Measurements from ENCODE around the gene CDC25B. TPM values are rescaled to one million over a fixed set of nuclear protein-coding genes. Genes with fewer than 3 reads are reported as not detected.

Gene CDC25B
- total and polyA plus RNA-seq, 2 of the 13 experiments (the other 11 are each of a cell fraction or from before 2014, with no cell fraction given) = 14.5 to 19.4 TPM

DNA sequence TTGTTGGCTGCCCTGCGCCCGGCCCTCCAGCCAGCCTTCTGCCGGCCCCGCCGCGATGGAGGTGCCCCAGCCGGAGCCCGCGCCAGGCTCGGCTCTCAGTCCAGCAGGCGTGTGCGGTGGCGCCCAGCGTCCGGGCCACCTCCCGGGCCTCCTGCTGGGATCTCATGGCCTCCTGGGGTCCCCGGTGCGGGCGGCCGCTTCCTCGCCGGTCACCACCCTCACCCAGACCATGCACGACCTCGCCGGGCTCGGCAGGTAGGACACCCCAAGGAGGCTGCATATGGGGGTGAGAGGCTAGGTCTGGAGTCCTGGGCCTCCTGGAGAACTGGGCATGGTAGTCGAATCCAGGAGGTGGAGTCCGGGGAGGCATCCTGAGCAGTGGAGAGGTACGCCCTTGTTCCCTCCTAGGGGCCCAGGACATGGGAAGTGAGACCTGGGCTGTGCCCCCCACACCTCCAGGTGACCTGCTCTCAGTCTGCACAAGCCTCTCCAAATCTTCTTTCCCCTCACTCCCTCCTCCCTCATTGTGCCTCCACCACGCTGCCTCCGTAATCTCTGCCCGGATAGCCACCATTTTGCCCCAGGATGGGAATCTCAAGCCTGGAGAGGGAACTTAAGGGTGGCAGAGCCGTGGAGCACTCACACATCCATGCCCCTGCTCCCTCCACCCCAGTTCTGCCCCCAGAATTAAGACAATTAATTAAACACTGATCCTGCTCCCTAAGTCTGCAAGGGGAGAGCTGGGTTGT lies 541 bp downstream of the CDC25B start (continued):
- no peak for TF ChIP-seq SRSF1 (optimal IDR thresholded peaks at IDR 0.05; ENCODE audit: low read depth, low read length)
- no peak for TF ChIP-seq SOX5 (CRISPR knock-in tag; IDR thresholded peaks at IDR 0.05; ENCODE audit: borderline replicate concordance)
- TF ChIP-seq GZF1 (CRISPR knock-in tag; IDR thresholded peaks at IDR 0.05) = no peak
- TF ChIP-seq ZNF513 (CRISPR knock-in tag; conservative IDR thresholded peaks at IDR 0.05) = peak; percentile 60; the same call in 1 of the 2 replicates
- TF ChIP-seq TOPORS (CRISPR knock-in tag; IDR thresholded peaks at IDR 0.05) = no peak
- TF ChIP-seq NFATC3 (CRISPR knock-in tag; IDR thresholded peaks at IDR 0.05) = no peak
- TF ChIP-seq ZNF367 (CRISPR knock-in tag; IDR thresholded peaks at IDR 0.05; ENCODE audit: borderline replicate concordance) = no peak
- no peak for TF ChIP-seq ZNF782 (CRISPR knock-in tag; IDR thresholded peaks at IDR 0.05; ENCODE audit: borderline replicate concordance)
- TF ChIP-seq ZNF841 (CRISPR knock-in tag; IDR thresholded peaks at IDR 0.05; ENCODE audit: borderline replicate concordance) = no peak
- TF ChIP-seq SMARCC2 (IDR thresholded peaks at IDR 0.05) = no peak
- TF ChIP-seq MED13 (CRISPR knock-in tag; IDR thresholded peaks at IDR 0.05) = no peak
- 0 out of 2 replicates have a peak, but pooled peaks have one; percentile 15 for TF ChIP-seq JUN (CRISPR knock-in tag; IDR thresholded peaks at IDR 0.05)
- TF ChIP-seq, protein P1, sequence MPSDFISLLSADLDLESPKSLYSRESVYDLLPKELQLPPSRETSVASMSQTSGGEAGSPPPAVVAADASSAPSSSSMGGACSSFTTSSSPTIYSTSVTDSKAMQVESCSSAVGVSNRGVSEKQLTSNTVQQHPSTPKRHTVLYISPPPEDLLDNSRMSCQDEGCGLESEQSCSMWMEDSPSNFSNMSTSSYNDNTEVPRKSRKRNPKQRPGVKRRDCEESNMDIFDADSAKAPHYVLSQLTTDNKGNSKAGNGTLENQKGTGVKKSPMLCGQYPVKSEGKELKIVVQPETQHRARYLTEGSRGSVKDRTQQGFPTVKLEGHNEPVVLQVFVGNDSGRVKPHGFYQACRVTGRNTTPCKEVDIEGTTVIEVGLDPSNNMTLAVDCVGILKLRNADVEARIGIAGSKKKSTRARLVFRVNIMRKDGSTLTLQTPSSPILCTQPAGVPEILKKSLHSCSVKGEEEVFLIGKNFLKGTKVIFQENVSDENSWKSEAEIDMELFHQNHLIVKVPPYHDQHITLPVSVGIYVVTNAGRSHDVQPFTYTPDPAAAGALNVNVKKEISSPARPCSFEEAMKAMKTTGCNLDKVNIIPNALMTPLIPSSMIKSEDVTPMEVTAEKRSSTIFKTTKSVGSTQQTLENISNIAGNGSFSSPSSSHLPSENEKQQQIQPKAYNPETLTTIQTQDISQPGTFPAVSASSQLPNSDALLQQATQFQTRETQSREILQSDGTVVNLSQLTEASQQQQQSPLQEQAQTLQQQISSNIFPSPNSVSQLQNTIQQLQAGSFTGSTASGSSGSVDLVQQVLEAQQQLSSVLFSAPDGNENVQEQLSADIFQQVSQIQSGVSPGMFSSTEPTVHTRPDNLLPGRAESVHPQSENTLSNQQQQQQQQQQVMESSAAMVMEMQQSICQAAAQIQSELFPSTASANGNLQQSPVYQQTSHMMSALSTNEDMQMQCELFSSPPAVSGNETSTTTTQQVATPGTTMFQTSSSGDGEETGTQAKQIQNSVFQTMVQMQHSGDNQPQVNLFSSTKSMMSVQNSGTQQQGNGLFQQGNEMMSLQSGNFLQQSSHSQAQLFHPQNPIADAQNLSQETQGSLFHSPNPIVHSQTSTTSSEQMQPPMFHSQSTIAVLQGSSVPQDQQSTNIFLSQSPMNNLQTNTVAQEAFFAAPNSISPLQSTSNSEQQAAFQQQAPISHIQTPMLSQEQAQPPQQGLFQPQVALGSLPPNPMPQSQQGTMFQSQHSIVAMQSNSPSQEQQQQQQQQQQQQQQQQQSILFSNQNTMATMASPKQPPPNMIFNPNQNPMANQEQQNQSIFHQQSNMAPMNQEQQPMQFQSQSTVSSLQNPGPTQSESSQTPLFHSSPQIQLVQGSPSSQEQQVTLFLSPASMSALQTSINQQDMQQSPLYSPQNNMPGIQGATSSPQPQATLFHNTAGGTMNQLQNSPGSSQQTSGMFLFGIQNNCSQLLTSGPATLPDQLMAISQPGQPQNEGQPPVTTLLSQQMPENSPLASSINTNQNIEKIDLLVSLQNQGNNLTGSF (CRISPR knock-in tag; IDR thresholded peaks at IDR 0.05) = peak; percentile 66; the same call in 1 of the 2 replicates
- TF ChIP-seq ZNF180 (CRISPR knock-in tag; IDR thresholded peaks at IDR 0.05; ENCODE audit: borderline replicate concordance, low read depth) = no peak
- TF ChIP-seq EP300 (IDR thresholded peaks at IDR 0.05; ENCODE audit: low read depth in 2 of 2, low read length in 2 of 2) = no peak
- no peak for TF ChIP-seq EP300 (CRISPR knock-in tag; IDR thresholded peaks at IDR 0.05; ENCODE audit: borderline replicate concordance)
- peak; percentile 76 for TF ChIP-seq ZNF563 (CRISPR knock-in tag; IDR thresholded peaks at IDR 0.05)
- no peak for TF ChIP-seq NR2F2 (IDR thresholded peaks at IDR 0.05; ENCODE audit: borderline replicate concordance, low read depth)
- TF ChIP-seq, protein P2, sequence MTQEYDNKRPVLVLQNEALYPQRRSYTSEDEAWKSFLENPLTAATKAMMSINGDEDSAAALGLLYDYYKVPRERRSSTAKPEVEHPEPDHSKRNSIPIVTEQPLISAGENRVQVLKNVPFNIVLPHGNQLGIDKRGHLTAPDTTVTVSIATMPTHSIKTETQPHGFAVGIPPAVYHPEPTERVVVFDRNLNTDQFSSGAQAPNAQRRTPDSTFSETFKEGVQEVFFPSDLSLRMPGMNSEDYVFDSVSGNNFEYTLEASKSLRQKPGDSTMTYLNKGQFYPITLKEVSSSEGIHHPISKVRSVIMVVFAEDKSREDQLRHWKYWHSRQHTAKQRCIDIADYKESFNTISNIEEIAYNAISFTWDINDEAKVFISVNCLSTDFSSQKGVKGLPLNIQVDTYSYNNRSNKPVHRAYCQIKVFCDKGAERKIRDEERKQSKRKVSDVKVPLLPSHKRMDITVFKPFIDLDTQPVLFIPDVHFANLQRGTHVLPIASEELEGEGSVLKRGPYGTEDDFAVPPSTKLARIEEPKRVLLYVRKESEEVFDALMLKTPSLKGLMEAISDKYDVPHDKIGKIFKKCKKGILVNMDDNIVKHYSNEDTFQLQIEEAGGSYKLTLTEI (CRISPR knock-in tag; conservative IDR thresholded peaks at IDR 0.05) = no peak
- TF ChIP-seq HNRNPK (IDR thresholded peaks at IDR 0.05; ENCODE audit: low read depth, low read length, poor library complexity, severe bottlenecking) = peak; percentile 94

All from HepG2 (cell line).